ENCODE data around the gene ASCC3. TPM values are rescaled to one million over a fixed set of nuclear protein-coding genes. Genes with fewer than 3 reads are reported as not detected.

The ASCC3 gene
- total and polyA plus RNA-seq, 4 donors, result 12.8 to 32.7 (median 16.4) TPM

GRCh38 chr6:100877851-100878250, 3.3 kb downstream of the ASCC3 start:
- TF ChIP-seq GABPA (IDR thresholded peaks at IDR 0.05 in 1 of 2, conservative IDR thresholded peaks at IDR 0.05 in 1 of 2), result no peak
- no peak for TF ChIP-seq JUND (IDR thresholded peaks at IDR 0.05)
- no peak for TF ChIP-seq CTCF (IDR thresholded peaks at IDR 0.05; ENCODE audit: low read depth, low read length, missing input control)
- TF ChIP-seq ZBTB33 (IDR thresholded peaks at IDR 0.05), result no peak
- no peak for TF ChIP-seq ATF3 (IDR thresholded peaks at IDR 0.05)
- no peak for TF ChIP-seq NR2F2 (IDR thresholded peaks at IDR 0.05)
- TF ChIP-seq HNF4G (IDR thresholded peaks at IDR 0.05), result no peak
- TF ChIP-seq SP1 (IDR thresholded peaks at IDR 0.05), result no peak
- no peak for TF ChIP-seq EGR1 (IDR thresholded peaks at IDR 0.05; ENCODE audit: low read depth in 2 of 2)
- no peak for TF ChIP-seq FOXA1 (IDR thresholded peaks at IDR 0.05)
- no peak for TF ChIP-seq RAD21 (IDR thresholded peaks at IDR 0.05)
- Histone ChIP-seq H3K27me3 (ENCODE audit: control insufficient read depth in 4 of 4, insufficient read depth in 4 of 4, low read length in 3 of 4) (no peaks in the 10 kb centered on the region), H3K9ac (ENCODE audit: low read depth in 1 of 2, low read length in 2 of 2) (no peak overlapping the region), H3K36me3 (ENCODE audit: control insufficient read depth in 4 of 4, insufficient read depth in 3 of 4, low read depth in 1 of 4, low read length in 3 of 4) (no peaks in the 10 kb centered on the region), H3K9me3 (ENCODE audit: control insufficient read depth in 4 of 4, low read length in 3 of 4) (no peaks in the 10 kb centered on the region), H3K4me3 (ENCODE audit: low read depth in 1 of 3, low read length in 3 of 3) (no peak overlapping the region), H3K4me1 (ENCODE audit: control insufficient read depth in 4 of 4, insufficient read depth in 4 of 4, low read length in 3 of 4) (peaks cover 1 to 19% (median 12%) of the 10 kb centered on the region in 4 donors), H3K27ac (ENCODE audit: low read depth in 1 of 2, low read length in 2 of 2) (no peak overlapping the region)
- no peak for DNase-seq (ENCODE audit: low spot score)

- Histone ChIP-seq H3K9ac (ENCODE audit: low read depth in 1 of 2, low read length in 2 of 2) (no peak overlapping the region), H3K36me3 (ENCODE audit: control insufficient read depth in 4 of 4, insufficient read depth in 3 of 4, low read depth in 1 of 4, low read length in 3 of 4) (no peaks in the 10 kb centered on the region), H3K27ac (ENCODE audit: low read depth in 1 of 2, low read length in 2 of 2) (no peak overlapping the region), H3K9me3 (ENCODE audit: control insufficient read depth in 4 of 4, low read length in 3 of 4) (no peaks in the 10 kb centered on the region), H3K4me1 (ENCODE audit: control insufficient read depth in 4 of 4, insufficient read depth in 4 of 4, low read length in 3 of 4) (peaks cover 1 to 11% (median 7%) of the 10 kb centered on the region in 4 donors), H3K4me3 (ENCODE audit: low read depth in 1 of 3, low read length in 3 of 3) (no peak overlapping the region), H3K27me3 (ENCODE audit: control insufficient read depth in 4 of 4, insufficient read depth in 4 of 4, low read length in 3 of 4) (no peaks in the 10 kb centered on the region)
- DNase-seq (ENCODE audit: low spot score), result no peak
- TF ChIP-seq NR2F2 (IDR thresholded peaks at IDR 0.05) (no peak), HNF4A (conservative IDR thresholded peaks at IDR 0.05) (peak; percentile 12 to 51)
Measured at GRCh38 chr6:100876251-100876650, 4.9 kb downstream of the ASCC3 start.

GRCh38 chr6:100865525-100865924, 15.6 kb downstream of the ASCC3 start:
- no peak overlapping the region for H3K9ac ChIP-seq (ENCODE audit: low read depth in 1 of 2, low read length in 2 of 2)
- TF ChIP-seq JUND (IDR thresholded peaks at IDR 0.05), result no peak
- TF ChIP-seq MAX (IDR thresholded peaks at IDR 0.05), result no peak
- no peak for TF ChIP-seq FOXA2 (IDR thresholded peaks at IDR 0.05)
- no peak for TF ChIP-seq HNF4G (IDR thresholded peaks at IDR 0.05)
- TF ChIP-seq REST (IDR thresholded peaks at IDR 0.05), result no peak
- no peak for TF ChIP-seq GABPA (IDR thresholded peaks at IDR 0.05 in 1 of 2, conservative IDR thresholded peaks at IDR 0.05 in 1 of 2)
- no peak for TF ChIP-seq NR2F2 (IDR thresholded peaks at IDR 0.05)
- TF ChIP-seq RXRA (IDR thresholded peaks at IDR 0.05), result no peak
- no peak for TF ChIP-seq RAD21 (IDR thresholded peaks at IDR 0.05)
- TF ChIP-seq CTCF (IDR thresholded peaks at IDR 0.05; ENCODE audit: low read depth, low read length, missing input control), result no peak
- no peak for TF ChIP-seq HNF4A (conservative IDR thresholded peaks at IDR 0.05)
- 88% methylated on average over 2 of the region's 2 CpGs for WGBS
- no peak for DNase-seq (ENCODE audit: low spot score)
- H3K27ac ChIP-seq (ENCODE audit: low read depth in 1 of 2, low read length in 2 of 2), result no peak overlapping the region
- H3K9me3 ChIP-seq (ENCODE audit: control insufficient read depth in 4 of 4, low read length in 3 of 4), result no peaks in the 10 kb centered on the region
- no peaks in the 10 kb centered on the region for H3K4me1 ChIP-seq (ENCODE audit: control insufficient read depth in 4 of 4, insufficient read depth in 4 of 4, low read length in 3 of 4)
- no peak overlapping the region for H3K4me3 ChIP-seq (ENCODE audit: low read depth in 1 of 3, low read length in 3 of 3)
- H3K27me3 ChIP-seq (ENCODE audit: control insufficient read depth in 4 of 4, insufficient read depth in 4 of 4, low read length in 3 of 4), result no peaks in the 10 kb centered on the region
- H3K36me3 ChIP-seq (ENCODE audit: control insufficient read depth in 4 of 4, insufficient read depth in 3 of 4, low read depth in 1 of 4, low read length in 3 of 4), result peaks cover 3 to 28% (median 8%) of the 10 kb centered on the region in 4 donors

Measured in liver (tissue), 9 donors.